Fibroblast of lung (primary cell): ENCODE data around the gene TMEM72. TPM values are rescaled to one million over a fixed set of nuclear protein-coding genes. Genes with fewer than 3 reads are reported as not detected.
A peak's percentile ranks its signal among the peaks of the same experiment; 100 is the strongest.

ENCODE experiments used
- DNase-seq, 2 donors: peaks; one replicate each; pipeline versions ENCODE4 v3.0.0 to v3.0.0-alpha.2; 2010; ENCODE audit warnings: low read depth in 2 of 2
- H2AFZ ChIP-seq: 2 replicates; pipeline ENCODE4 v1.5.1; 2012; ENCODE audit warnings: low read length, control low read depth, inconsistent platforms
- H3K27ac ChIP-seq: 2 replicates; pipeline ENCODE4 v1.5.1; 2011; ENCODE audit warnings: low read length, control low read depth; ENCODE audit not compliant: insufficient read depth
- H3K27me3 ChIP-seq: 2 replicates; pipeline ENCODE4 v1.5.1; 2011; ENCODE audit warnings: mild to moderate bottlenecking, low read length; ENCODE audit not compliant: control insufficient read depth, insufficient read depth
- H3K36me3 ChIP-seq: 2 replicates; pipeline ENCODE4 v1.5.1; 2011; ENCODE audit warnings: low read length; ENCODE audit not compliant: control insufficient read depth, insufficient read depth
- H3K4me1 ChIP-seq: 2 replicates; pipeline ENCODE4 v1.5.1; 2011; ENCODE audit warnings: low read length; ENCODE audit not compliant: control insufficient read depth, insufficient read depth; ENCODE audit errors: extremely low read depth
- H3K4me2 ChIP-seq: 2 replicates; pipeline ENCODE4 v1.5.1; 2011; ENCODE audit warnings: low read length, control low read depth; ENCODE audit not compliant: insufficient read depth; ENCODE audit errors: extremely low read depth
- H3K4me3 ChIP-seq, 4 experiments: fragments of 200-600 bp in 1 of 4; sonication (generic) in 1 of 4; replicated peaks in 1 of 4; 2 replicates each; pipeline ENCODE4 v1.5.1; 2011 to 2016; ENCODE audit warnings: low read length in 4 of 4, low read depth in 3 of 4, mild to moderate bottlenecking in 3 of 4, control low read depth in 2 of 4, inconsistent platforms in 1 of 4, mixed read lengths in 1 of 4; ENCODE audit not compliant: insufficient read depth in 1 of 4; ENCODE audit errors: control extremely low read depth in 1 of 4
- H3K79me2 ChIP-seq: 2 replicates; pipeline ENCODE4 v1.5.1; 2012; ENCODE audit warnings: mild to moderate bottlenecking, low read length, inconsistent platforms; ENCODE audit not compliant: control insufficient read depth, insufficient read depth
- H3K9ac ChIP-seq: 2 replicates; pipeline ENCODE4 v1.5.1; 2011; ENCODE audit warnings: mild to moderate bottlenecking, low read length, control low read depth; ENCODE audit not compliant: insufficient read depth
- H3K9me3 ChIP-seq: 2 replicates; pipeline ENCODE4 v1.5.1; 2012; ENCODE audit warnings: low read depth, low read length; ENCODE audit not compliant: control insufficient read depth, insufficient read depth
- H4K20me1 ChIP-seq: 2 replicates; pipeline ENCODE4 v1.5.1; 2011; ENCODE audit warnings: low read length; ENCODE audit not compliant: control insufficient read depth, insufficient read depth; ENCODE audit errors: extremely low read depth
- EZH2 ChIP-seq: IDR thresholded peaks from 2 replicates; pipeline ENCODE4 v1.5.1; 2012; ENCODE audit warnings: low read length, control low read depth, mild to moderate bottlenecking; ENCODE audit errors: missing control alignments
- polyA plus RNA-seq, 2 donors: library from polyadenylated mRNA; depleted of rRNA in 1 of 2; stranded (reverse) in 1 of 2; unstranded in 1 of 2; fragments of >200 nt; gene quantifications; 2 replicates each; pipeline ENCODE4 v1.2.1, GENCODE V29; 2011 to 2012; ENCODE audit warnings: missing spikeins in 1 of 2
- total RNA-seq: library from RNA; depleted of rRNA; stranded (reverse); fragments of >200 nt; gene quantifications from 2 replicates; pipeline ENCODE4 v1.2.1, GENCODE V29; 2014
- TF ChIP-seq, protein P1 (sequence below), 2 donors: IDR thresholded peaks in 1 of 2; conservative IDR thresholded peaks in 1 of 2; 1 replicate in 1 of 2; 2 replicates in 1 of 2; pipeline ENCODE4 v1.5.1; 2011 to 2012; ENCODE audit warnings: low read length in 2 of 2, control low read depth in 1 of 2, inconsistent platforms in 1 of 2, low read depth in 1 of 2, mild to moderate bottlenecking in 1 of 2

The TMEM72 gene
- total and polyA plus RNA-seq, 2 donors (not counting 1 experiment from before 2014, with no cell fraction given), result not detected

DNA sequence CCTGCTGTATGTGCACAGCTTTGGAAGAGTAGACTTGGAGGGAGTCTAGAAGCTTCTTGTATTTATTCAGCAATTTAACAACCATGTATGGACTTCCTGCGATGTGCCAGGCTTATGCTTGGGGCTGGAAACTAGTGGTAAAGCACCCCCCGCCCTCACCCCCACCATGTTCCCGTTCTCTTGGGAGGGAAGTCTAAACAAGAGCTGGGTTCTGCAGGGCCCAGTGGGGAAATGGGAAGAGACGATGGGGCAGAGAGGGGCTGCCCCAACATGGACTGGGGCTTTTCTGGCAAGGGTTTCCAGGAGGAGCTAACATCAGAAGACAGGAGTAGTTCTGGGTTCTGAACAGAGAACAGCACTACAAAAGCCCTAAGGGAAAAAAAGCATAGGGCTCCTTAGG is 56.5 kb downstream of the TMEM72 start:
- Histone ChIP-seq H3K27ac (no peak overlapping the region), H3K4me1 (peaks cover 6% of the 10 kb centered on the region), H4K20me1 (no peaks in the 10 kb centered on the region), H3K4me2 (no peak overlapping the region), H3K36me3 (no peaks in the 10 kb centered on the region), H2AFZ (no peak overlapping the region), H3K4me3 (no peak overlapping the region), H3K27me3 (no peaks in the 10 kb centered on the region), H3K9me3 (no peaks in the 10 kb centered on the region), H3K9ac (no peak overlapping the region), H3K79me2 (no peaks in the 10 kb centered on the region)
- TF ChIP-seq, protein P1, sequence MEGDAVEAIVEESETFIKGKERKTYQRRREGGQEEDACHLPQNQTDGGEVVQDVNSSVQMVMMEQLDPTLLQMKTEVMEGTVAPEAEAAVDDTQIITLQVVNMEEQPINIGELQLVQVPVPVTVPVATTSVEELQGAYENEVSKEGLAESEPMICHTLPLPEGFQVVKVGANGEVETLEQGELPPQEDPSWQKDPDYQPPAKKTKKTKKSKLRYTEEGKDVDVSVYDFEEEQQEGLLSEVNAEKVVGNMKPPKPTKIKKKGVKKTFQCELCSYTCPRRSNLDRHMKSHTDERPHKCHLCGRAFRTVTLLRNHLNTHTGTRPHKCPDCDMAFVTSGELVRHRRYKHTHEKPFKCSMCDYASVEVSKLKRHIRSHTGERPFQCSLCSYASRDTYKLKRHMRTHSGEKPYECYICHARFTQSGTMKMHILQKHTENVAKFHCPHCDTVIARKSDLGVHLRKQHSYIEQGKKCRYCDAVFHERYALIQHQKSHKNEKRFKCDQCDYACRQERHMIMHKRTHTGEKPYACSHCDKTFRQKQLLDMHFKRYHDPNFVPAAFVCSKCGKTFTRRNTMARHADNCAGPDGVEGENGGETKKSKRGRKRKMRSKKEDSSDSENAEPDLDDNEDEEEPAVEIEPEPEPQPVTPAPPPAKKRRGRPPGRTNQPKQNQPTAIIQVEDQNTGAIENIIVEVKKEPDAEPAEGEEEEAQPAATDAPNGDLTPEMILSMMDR (conservative IDR thresholded peaks at IDR 0.05 in 1 of 2, IDR thresholded peaks at IDR 0.05 in 1 of 2; ENCODE audit: low read depth in 1 of 2, low read length in 2 of 2), result no peak
- no peak for TF ChIP-seq EZH2
- DNase-seq, result no peak

DNA sequence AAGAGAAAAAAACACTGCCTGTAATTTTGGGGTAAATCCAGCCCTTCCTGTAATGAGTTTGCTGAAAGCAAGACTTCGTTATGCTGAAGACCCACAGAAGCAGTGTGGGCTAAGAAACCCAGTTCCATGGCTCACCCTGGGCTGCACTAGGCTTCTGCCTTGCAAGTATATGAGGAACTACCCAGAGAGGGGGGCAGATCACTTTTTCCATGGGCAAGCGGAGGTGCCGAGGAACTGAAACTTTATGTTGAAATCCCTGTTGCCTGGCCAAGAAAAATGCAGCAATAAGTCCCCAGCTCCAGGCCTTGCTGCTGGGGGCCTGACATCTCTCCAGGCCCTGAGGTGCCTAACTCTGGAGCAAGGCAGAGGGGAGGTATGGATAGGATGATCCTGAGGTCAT is 57.0 kb downstream of the TMEM72 start:
- peaks cover 6% of the 10 kb centered on the region for H3K4me1 ChIP-seq
- no peaks in the 10 kb centered on the region for H3K79me2 ChIP-seq
- no peaks in the 10 kb centered on the region for H3K36me3 ChIP-seq
- no peaks in the 10 kb centered on the region for H3K9me3 ChIP-seq
- TF ChIP-seq EZH2, result no peak
- TF ChIP-seq, protein P1 (conservative IDR thresholded peaks at IDR 0.05 in 1 of 2, IDR thresholded peaks at IDR 0.05 in 1 of 2; ENCODE audit: low read depth in 1 of 2, low read length in 2 of 2), result no peak
- peak in 1 of 2 donors; percentile 59 for DNase-seq
- no peak overlapping the region for H3K4me3 ChIP-seq
- H3K27me3 ChIP-seq, result no peaks in the 10 kb centered on the region
- no peak overlapping the region for H3K9ac ChIP-seq
- no peak overlapping the region for H2AFZ ChIP-seq
- no peak overlapping the region for H3K27ac ChIP-seq
- H3K4me2 ChIP-seq, result peak overlapping the region; percentile 5
- no peaks in the 10 kb centered on the region for H4K20me1 ChIP-seq

DNA sequence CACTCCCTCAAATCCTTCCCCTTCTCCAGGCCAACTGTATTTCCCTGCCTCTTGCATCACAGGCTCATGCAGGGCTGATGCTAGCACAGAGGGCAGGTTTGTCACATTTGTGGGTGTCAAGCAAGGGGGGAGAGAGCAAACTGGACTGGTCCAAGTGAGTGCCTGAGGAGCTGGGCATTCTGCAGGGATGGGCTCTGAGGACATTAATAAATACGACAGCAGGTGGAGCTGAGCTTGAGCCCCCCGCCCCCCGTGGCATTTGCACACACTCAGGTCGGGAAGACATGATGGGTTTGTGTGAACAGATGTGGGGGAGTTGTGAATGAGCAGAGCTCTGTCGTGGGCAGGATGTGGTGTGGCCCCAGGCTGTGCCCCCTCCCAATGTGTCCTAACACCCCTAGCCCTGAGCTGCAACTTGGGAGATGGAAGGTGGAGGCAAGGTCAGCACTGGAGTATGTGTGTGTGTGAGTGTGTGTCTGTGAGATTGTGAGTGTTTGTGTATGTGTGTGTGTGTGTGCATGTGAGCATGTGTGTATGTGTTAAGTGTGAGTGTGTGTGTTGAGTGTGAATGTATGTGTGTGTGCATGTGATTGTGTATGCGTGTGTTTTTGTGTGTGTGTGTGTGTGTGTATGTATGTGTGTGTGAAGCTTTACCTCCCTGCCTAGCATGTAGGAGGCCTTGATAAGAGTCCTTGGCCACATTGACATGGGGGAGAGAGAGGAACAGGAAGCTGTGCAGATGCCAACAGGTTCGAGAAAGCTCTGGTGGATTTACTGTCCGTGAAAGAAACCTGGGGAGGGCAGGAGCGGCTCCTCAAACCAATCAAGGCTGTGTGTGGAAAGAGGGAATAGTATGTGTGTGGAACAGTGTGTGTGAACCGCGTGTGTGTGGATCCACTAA is 57.6 kb downstream of the TMEM72 start:
- Histone ChIP-seq H2AFZ (no peak overlapping the region), H3K9me3 (no peaks in the 10 kb centered on the region), H3K4me2 (no peak overlapping the region), H3K27ac (no peak overlapping the region), H3K4me1 (peaks cover 6% of the 10 kb centered on the region), H3K79me2 (no peaks in the 10 kb centered on the region), H4K20me1 (no peaks in the 10 kb centered on the region), H3K36me3 (no peaks in the 10 kb centered on the region), H3K9ac (no peak overlapping the region), H3K27me3 (no peaks in the 10 kb centered on the region), H3K4me3 (no peak overlapping the region)
- no peak for DNase-seq
- TF ChIP-seq EZH2, result no peak
- TF ChIP-seq, protein P1 (conservative IDR thresholded peaks at IDR 0.05 in 1 of 2, IDR thresholded peaks at IDR 0.05 in 1 of 2; ENCODE audit: low read depth in 1 of 2, low read length in 2 of 2), result no peak
